ENCODE data around the gene ANKRD33.
A peak's percentile ranks its signal among the peaks of the same experiment; 100 is the strongest.

ANKRD33 gene

DNA sequence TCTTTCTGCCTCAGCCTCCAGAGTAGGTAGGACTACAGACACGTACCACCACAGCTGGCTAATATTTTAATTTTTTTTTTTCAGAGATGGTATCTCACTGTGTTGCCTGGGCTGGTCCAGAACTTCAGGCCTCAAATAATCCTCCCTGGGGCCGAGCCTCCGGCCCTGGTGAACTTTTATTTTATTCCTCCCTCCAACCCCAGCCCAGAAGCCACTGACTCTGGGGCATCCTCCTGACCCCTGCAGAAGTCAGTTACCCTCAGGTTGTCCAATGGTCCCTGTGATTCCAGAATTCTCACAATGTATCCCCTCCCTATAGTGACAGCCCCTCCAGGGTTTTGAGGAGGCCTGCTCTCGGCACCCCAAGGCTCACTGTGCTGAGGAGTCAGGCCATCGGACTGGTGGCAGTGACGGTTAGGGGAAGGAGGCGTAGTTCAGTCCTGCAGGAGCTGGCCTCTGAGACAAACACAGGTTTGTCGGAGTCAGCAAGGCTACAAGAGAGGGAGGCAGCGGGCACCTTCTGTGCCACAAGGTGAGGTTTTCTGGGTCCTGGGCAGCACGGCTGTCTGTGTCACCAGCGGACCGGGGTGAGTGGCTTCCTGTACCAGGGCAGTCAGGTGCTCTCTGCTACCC lies 20.0 kb upstream of the ANKRD33 start:
- FAIRE-seq (no peak), DNase-seq (ENCODE audit: insufficient read length, low spot score) (no peak)
- TF ChIP-seq POLR2A (IDR thresholded peaks at IDR 0.05; ENCODE audit: low read depth, low read length) (no peak), POU2F2 (IDR thresholded peaks at IDR 0.05; ENCODE audit: low read depth, low read length) (no peak), POLR2AphosphoS5 (IDR thresholded peaks at IDR 0.05; ENCODE audit: low read depth, low read length) (no peak), SPI1 (IDR thresholded peaks at IDR 0.05; ENCODE audit: low read depth, low read length) (no peak), PAX5 (IDR thresholded peaks at IDR 0.05; ENCODE audit: insufficient read depth, low read length, severe bottlenecking) (no peak), TAF1 (IDR thresholded peaks at IDR 0.05; ENCODE audit: low read depth, low read length) (no peak)

DNA sequence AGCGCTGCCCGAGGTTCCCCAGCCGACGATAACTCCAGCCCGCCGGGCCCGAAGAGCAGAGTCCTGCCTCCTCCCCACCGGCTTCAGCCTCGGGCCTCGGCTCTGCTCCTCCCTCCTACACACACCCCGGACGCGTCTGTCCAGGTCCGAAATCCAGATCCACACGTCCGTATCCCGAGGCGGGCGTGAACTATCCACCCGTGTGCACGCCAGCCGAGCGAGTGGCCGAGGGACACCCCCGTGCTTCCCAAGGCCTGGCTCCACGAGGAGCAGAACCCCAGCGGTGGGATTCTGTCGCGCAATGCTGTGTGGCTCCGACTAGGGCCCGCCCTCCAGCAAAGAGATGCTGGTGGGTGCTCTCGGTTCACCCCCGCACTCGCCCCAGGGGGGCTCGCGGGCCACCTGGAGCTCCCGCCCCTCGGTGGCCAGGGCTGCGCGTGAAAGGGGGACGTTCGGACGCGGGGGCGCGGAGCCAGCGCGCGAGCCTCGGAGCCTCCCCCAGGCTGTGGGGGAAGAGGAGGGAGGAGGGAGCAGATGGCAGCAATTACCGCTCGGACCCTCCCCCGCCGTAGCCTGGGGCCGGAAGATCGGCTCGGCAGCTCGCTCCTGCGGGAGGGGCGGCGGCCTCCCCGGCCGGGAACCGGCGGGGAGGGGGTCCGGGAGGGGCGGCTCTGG lies 18.9 kb upstream of the ANKRD33 start:
- no peak for FAIRE-seq
- peak; percentile 24 for DNase-seq (ENCODE audit: insufficient read length, low spot score)
- no peak for TF ChIP-seq SPI1 (IDR thresholded peaks at IDR 0.05; ENCODE audit: low read depth, low read length)
- no peak for TF ChIP-seq POU2F2 (IDR thresholded peaks at IDR 0.05; ENCODE audit: low read depth, low read length)
- no peak for TF ChIP-seq POLR2A (IDR thresholded peaks at IDR 0.05; ENCODE audit: low read depth, low read length)
- no peak for TF ChIP-seq TAF1 (IDR thresholded peaks at IDR 0.05; ENCODE audit: low read depth, low read length)
- no peak for TF ChIP-seq POLR2AphosphoS5 (IDR thresholded peaks at IDR 0.05; ENCODE audit: low read depth, low read length)
- no peak for TF ChIP-seq PAX5 (IDR thresholded peaks at IDR 0.05; ENCODE audit: insufficient read depth, low read length, severe bottlenecking)

DNA sequence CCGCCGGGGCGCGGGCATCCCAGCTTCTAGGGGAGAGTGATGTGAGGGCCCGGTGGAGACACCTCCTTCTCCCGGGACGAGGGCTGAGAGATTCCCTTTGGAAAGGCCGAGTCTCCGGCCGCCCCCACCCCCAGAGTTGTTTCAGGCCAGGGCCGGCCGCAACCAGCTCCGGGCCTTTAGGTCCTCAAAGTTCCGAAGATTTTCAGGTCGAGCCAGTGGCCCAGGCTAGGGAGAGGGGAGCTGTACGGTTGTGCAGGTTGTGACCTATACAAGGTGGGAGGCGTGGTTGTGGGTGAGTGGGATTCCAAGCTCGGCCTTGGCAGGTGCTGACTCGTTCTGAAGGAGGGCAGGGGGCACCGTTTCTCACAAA lies 18.4 kb upstream of the ANKRD33 start:
- DNase-seq (ENCODE audit: insufficient read length, low spot score) (no peak), FAIRE-seq (no peak)
- TF ChIP-seq POU2F2 (IDR thresholded peaks at IDR 0.05; ENCODE audit: low read depth, low read length) (no peak), SPI1 (IDR thresholded peaks at IDR 0.05; ENCODE audit: low read depth, low read length) (no peak), POLR2AphosphoS5 (IDR thresholded peaks at IDR 0.05; ENCODE audit: low read depth, low read length) (no peak)

DNA sequence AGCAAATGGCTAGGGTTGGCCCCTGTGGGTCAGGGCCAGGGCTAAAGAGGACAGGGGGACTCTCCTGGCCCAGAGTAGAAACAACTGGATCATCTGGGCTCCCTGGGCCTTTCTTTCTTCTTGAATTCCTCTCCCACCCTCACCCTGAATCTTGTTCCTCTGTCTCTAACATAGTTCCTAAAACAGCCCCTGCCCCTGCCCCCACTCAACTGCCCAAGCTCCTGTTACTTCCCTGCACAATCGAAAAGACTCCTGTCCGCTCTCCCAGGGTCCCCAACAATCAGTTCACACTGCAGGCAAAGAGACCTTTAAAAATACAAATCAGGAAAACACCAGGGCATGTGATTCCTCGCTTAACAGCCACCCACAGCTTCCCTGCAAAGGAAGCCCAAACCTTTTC lies 18.0 kb upstream of the ANKRD33 start:
- DNase-seq (ENCODE audit: insufficient read length, low spot score) (no peak), FAIRE-seq (no peak)
- no peak for TF ChIP-seq POLR2A (IDR thresholded peaks at IDR 0.05; ENCODE audit: low read depth, low read length)
- TF ChIP-seq SPI1 (IDR thresholded peaks at IDR 0.05; ENCODE audit: low read depth, low read length): no peak
- TF ChIP-seq PAX5 (IDR thresholded peaks at IDR 0.05; ENCODE audit: insufficient read depth, low read length, severe bottlenecking): no peak
- TF ChIP-seq POLR2AphosphoS5 (IDR thresholded peaks at IDR 0.05; ENCODE audit: low read depth, low read length): no peak

DNA sequence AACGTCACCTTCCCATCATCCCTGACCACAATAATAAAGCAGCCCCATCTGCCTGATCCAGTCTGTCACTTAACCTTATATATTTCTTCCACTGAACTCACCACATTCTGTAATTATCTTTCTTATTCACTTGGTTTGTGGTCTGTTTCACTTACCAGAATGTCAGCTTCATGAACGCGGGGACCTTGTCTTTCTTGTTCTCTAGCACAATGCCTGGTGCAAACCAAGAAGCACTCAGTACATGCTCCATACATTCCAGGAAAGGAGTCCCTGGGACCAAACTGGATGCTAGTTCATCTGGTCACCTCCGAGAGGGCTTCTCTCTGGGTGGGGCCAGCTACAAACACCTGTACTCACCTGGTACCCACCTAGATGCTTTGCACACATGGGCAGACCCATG lies 17.4 kb upstream of the ANKRD33 start:
- no peak for DNase-seq (ENCODE audit: insufficient read length, low spot score)
- TF ChIP-seq SPI1 (IDR thresholded peaks at IDR 0.05; ENCODE audit: low read depth, low read length): no peak
- no peak for TF ChIP-seq POLR2AphosphoS5 (IDR thresholded peaks at IDR 0.05; ENCODE audit: low read depth, low read length)
- no peak for TF ChIP-seq TAF1 (IDR thresholded peaks at IDR 0.05; ENCODE audit: low read depth, low read length)
- no peak for TF ChIP-seq PAX5 (IDR thresholded peaks at IDR 0.05; ENCODE audit: insufficient read depth, low read length, severe bottlenecking)
- no peak for TF ChIP-seq POU2F2 (IDR thresholded peaks at IDR 0.05; ENCODE audit: low read depth, low read length)
- no peak for TF ChIP-seq POLR2A (IDR thresholded peaks at IDR 0.05; ENCODE audit: low read depth, low read length)
- FAIRE-seq: no peak

DNA sequence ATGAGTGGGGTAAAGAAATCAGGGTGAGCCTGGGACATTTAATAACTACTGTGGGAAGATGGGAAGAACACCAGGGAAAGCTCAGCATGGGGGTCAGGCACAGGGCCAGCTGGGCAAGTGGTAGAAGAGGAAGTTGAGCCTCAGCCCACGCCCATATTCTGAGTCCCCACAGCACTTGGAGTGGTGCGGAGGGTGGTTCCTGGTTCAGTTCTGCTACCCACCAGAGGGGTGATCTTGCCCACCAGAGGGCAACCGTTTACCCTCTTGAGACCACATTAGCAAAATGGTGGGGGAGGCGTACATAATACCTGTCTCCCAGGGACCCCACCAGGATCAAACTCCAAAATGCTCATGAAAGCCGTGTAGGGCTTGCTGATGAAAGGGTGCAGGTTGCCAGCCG lies 16.8 kb upstream of the ANKRD33 start:
- TF ChIP-seq SPI1 (IDR thresholded peaks at IDR 0.05; ENCODE audit: low read depth, low read length) (no peak), POLR2A (IDR thresholded peaks at IDR 0.05; ENCODE audit: low read depth, low read length) (no peak), TAF1 (IDR thresholded peaks at IDR 0.05; ENCODE audit: low read depth, low read length) (no peak), PAX5 (IDR thresholded peaks at IDR 0.05; ENCODE audit: insufficient read depth, low read length, severe bottlenecking) (no peak), POLR2AphosphoS5 (IDR thresholded peaks at IDR 0.05; ENCODE audit: low read depth, low read length) (no peak), POU2F2 (IDR thresholded peaks at IDR 0.05; ENCODE audit: low read depth, low read length) (no peak)
- FAIRE-seq: no peak
- no peak for DNase-seq (ENCODE audit: insufficient read length, low spot score)

DNA sequence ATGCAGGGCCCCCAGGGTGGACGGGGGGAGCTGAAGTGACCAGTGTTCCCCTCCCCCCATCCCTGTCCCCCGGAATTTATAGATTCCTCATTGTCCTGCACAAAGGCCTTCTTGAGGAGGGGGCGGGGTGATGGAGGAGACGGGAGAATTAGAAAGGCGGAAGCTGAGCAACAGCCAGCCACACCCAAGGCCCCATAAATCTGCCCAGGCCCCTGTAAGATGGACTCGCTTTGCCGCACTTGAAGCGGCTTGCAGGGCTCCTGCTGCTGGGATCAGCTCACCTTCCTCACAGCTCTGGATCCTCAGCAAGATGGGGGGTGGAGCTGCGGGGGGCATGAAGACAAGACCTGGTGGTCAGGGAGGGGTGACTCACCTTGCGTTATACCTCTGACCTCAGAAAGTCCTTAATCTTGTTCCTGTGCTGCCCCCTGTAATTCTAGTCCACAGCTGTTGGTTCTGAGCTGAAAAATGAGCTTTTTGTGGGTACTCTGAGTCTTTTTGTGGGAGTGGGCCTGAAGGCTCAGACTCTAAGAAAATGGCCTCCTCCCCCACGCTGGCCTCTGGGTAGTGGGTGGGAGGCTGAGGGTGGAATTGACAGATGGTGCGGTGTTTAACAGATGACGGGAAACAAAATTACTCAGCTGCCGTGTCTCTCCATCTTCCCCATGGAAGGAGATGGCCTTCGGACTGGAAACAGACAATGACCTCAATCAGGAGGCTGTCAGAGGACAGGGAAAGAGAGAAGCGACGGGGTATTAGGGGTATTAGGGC lies 15.8 kb upstream of the ANKRD33 start:
- TF ChIP-seq POLR2AphosphoS5 (IDR thresholded peaks at IDR 0.05; ENCODE audit: low read depth, low read length) (no peak), PAX5 (IDR thresholded peaks at IDR 0.05; ENCODE audit: insufficient read depth, low read length, severe bottlenecking) (no peak), SPI1 (IDR thresholded peaks at IDR 0.05; ENCODE audit: low read depth, low read length) (no peak), POU2F2 (IDR thresholded peaks at IDR 0.05; ENCODE audit: low read depth, low read length) (no peak), TAF1 (IDR thresholded peaks at IDR 0.05; ENCODE audit: low read depth, low read length) (no peak), POLR2A (IDR thresholded peaks at IDR 0.05; ENCODE audit: low read depth, low read length) (no peak)
- no peak for DNase-seq (ENCODE audit: insufficient read length, low spot score)
- FAIRE-seq: no peak

DNA sequence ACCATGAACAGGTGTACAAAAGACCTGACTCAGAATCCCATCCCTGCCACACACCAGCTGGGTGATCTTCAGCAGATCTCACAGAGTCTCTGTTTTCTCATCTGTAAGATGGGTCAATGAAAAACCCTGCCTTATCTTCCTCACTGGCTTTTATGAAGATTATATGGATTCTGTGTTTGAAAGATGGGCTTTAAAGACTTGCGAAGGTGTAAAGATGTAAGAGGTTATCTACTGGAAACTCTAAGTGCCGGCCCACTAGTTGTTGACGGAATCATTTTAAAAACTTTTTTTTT lies 15.3 kb upstream of the ANKRD33 start:
- DNase-seq (ENCODE audit: insufficient read length, low spot score) (no peak), FAIRE-seq (no peak)
- TF ChIP-seq PAX5 (IDR thresholded peaks at IDR 0.05; ENCODE audit: insufficient read depth, low read length, severe bottlenecking): no peak
- TF ChIP-seq TAF1 (IDR thresholded peaks at IDR 0.05; ENCODE audit: low read depth, low read length): no peak
- TF ChIP-seq POLR2AphosphoS5 (IDR thresholded peaks at IDR 0.05; ENCODE audit: low read depth, low read length): no peak
- TF ChIP-seq SPI1 (IDR thresholded peaks at IDR 0.05; ENCODE audit: low read depth, low read length): no peak
- TF ChIP-seq POLR2A (IDR thresholded peaks at IDR 0.05; ENCODE audit: low read depth, low read length): no peak
- no peak for TF ChIP-seq POU2F2 (IDR thresholded peaks at IDR 0.05; ENCODE audit: low read depth, low read length)

DNA sequence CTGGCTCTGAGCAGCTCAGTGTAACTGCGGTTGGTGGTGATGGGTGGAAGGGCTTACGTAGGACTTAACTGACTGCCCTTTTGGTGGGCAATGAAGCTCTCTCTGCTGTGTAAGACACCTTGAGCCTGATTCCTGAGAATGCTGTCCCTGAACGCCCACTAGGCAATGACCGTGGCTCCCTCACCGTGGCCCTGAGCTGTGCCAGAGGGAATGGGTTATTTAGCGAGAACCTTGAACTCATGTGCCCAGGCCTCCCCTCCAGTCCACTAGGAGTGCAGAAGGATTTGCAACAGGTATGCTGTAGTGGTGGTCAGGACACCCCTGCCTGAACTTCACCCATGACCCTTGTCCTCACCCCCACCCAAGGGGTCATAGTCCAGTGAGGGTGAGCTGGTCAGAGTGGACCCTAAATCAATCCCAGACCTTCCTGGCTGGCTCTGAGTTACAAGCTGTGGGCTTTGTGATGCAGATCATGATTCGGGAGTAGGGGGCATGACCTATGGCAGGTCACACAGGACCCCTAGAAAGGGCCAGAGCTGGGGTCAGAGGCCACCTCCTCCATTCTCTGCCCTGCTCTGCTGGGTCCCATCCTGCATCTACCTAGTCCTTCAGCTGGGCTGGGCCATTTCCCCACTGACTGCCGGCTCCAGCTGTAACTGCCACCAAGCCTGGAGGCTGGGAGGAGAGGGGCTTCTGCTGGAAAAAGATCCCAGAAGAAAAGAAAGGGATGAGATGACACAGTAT lies 14.5 kb upstream of the ANKRD33 start:
- FAIRE-seq (no peak), DNase-seq (ENCODE audit: insufficient read length, low spot score) (no peak)
- TF ChIP-seq SPI1 (IDR thresholded peaks at IDR 0.05; ENCODE audit: low read depth, low read length): no peak
- TF ChIP-seq POLR2AphosphoS5 (IDR thresholded peaks at IDR 0.05; ENCODE audit: low read depth, low read length): no peak
- TF ChIP-seq POU2F2 (IDR thresholded peaks at IDR 0.05; ENCODE audit: low read depth, low read length): no peak
- no peak for TF ChIP-seq POLR2A (IDR thresholded peaks at IDR 0.05; ENCODE audit: low read depth, low read length)

Data from GM12891 (cell line).